ENCODE measurements around the gene PCDH1. TPM values are rescaled to one million over a fixed set of nuclear protein-coding genes. Genes with fewer than 3 reads are reported as not detected.

Gene PCDH1
- total RNA-seq, 4 donors from 2014 or later = 85.1 to 172 (median 119) TPM

DNA sequence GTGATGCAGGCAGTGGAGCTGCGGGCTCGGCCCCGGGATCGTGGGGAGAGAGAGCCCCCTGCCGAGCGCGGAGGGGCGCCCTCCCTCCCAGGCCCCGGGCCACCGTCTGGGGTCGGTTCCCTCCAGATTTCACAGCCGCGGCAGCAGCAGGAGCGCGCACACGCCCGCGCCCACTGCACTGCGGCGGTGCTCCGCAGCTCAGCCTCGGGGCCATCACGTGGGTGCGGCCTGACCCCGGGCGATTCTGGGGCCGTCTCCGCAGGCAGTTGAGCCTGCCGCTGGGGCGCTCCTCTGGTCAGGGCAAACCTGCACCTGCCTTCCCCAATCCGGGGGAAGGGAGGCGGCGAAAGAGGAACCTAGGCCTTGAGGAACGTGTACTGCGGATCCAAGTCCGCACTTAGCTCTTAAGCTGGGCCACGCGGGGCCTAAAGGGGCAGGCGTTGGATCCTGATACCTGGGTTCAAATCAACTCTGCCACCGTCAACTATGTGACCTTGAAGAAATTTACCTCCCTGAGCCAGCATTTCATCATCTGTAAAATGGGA, 36.1 kb upstream of the PCDH1 start:
- WGBS, 2 donors = 17 to 47% methylated on average over 13 to 40 of the region's 40 CpGs
- peak in 1 of 2 donors; percentile 89 for DNase-seq (ENCODE audit: low spot score in 2 of 2)
- no peak overlapping the region for H3K4me3 ChIP-seq (ENCODE audit: low read depth, poor library complexity, severe bottlenecking)
- intact Hi-C loops (cut with DNase I; ENCODE audit: low total_unique reads) = no loop called here
- TF ChIP-seq POLR2A (IDR thresholded peaks at IDR 0.05) = no peak
- TF ChIP-seq, protein P1, sequence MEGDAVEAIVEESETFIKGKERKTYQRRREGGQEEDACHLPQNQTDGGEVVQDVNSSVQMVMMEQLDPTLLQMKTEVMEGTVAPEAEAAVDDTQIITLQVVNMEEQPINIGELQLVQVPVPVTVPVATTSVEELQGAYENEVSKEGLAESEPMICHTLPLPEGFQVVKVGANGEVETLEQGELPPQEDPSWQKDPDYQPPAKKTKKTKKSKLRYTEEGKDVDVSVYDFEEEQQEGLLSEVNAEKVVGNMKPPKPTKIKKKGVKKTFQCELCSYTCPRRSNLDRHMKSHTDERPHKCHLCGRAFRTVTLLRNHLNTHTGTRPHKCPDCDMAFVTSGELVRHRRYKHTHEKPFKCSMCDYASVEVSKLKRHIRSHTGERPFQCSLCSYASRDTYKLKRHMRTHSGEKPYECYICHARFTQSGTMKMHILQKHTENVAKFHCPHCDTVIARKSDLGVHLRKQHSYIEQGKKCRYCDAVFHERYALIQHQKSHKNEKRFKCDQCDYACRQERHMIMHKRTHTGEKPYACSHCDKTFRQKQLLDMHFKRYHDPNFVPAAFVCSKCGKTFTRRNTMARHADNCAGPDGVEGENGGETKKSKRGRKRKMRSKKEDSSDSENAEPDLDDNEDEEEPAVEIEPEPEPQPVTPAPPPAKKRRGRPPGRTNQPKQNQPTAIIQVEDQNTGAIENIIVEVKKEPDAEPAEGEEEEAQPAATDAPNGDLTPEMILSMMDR (IDR thresholded peaks at IDR 0.05) = no peak

DNA sequence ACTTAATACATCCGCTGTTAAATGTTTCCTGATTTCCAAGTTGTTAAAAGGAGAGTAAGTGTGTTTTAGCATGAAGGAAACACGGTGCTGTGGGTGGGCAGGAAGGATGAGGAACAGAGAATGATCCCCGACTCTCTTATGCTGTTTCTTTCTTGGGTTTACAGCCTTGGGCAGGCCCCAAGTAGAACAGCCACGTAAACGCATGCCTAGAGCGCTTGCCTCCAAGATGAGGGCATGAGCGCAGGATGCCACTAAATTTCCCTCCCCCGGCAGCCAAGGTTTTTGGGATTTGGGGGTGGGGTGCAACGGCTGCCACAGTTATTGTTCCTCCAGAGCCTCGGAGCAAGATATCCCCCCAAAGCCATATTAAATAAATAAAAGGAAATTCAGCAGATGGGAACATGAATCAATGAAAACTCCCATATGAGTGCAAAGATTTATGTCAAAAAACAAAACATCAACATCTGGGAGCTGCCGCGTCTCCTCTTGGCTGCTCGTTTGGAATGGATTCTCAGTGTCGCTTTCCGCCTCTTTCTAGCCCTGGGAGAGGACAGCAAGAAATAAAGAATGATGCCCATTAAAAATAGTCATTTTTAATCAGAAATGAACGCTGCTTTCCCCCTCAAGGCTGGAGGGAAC, 35.5 kb upstream of the PCDH1 start:
- WGBS, 2 donors = 16 to 18% methylated on average over 16 of the region's 16 CpGs
- intact Hi-C loops (cut with DNase I; ENCODE audit: low total_unique reads) = no loop called here
- DNase-seq (ENCODE audit: low spot score in 2 of 2) = peak in 1 of 2 donors; percentile 78
- no peak overlapping the region for H3K4me3 ChIP-seq (ENCODE audit: low read depth, poor library complexity, severe bottlenecking)
- TF ChIP-seq, protein P1 (IDR thresholded peaks at IDR 0.05) = no peak

DNA sequence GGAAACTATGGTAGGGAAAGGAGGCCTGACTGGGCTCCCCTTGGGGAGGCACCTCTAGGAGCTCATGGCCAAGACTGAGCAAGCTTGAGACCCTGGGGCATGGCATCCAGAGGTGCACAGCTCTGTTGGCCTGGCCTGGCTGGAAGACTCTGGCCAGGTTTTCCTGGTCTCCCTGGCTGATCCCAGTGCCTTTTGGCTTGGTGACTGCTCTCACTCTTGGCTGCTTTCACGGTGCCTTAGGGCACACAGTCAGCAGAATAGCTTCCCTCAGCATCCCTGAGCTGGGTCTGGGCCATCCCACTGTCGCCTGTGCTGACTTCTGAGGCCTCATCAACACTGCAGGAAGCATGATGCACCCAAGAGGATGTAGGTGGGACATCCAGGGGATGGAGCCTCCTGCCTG, 32.1 kb upstream of the PCDH1 start:
- 15 to 64% methylated on average over 2 of the region's 2 CpGs for WGBS, 2 donors

DNA sequence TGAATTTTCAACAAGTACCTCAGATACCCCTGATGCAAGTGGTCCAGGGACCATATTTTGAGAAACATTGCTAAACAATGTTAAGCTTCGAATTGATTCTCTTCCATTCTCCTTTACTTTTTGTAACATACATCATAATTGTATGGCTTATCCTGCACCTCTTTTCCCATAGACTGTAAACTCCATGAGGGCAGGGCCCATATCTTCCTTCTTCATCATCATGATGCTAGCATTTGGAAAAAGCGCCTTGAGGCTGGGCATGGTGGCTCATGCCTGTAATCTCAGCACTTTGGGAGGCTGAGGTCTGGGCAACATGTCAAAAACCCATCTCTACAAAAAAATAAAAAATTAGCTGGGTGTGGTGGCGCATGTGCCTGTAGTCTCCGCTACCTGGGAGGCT, 31.0 kb upstream of the PCDH1 start:
- DNase-seq (ENCODE audit: low spot score in 2 of 2) = peak in 1 of 2 donors; percentile 18
- 72 to 74% methylated on average over 4 of the region's 4 CpGs for WGBS, 2 donors
- TF ChIP-seq POLR2A (IDR thresholded peaks at IDR 0.05) = no peak
- TF ChIP-seq, protein P1 (IDR thresholded peaks at IDR 0.05) = no peak
- no peak overlapping the region for H3K4me3 ChIP-seq (ENCODE audit: low read depth, poor library complexity, severe bottlenecking)
- intact Hi-C loops (cut with DNase I; ENCODE audit: low total_unique reads) = no loop called here

More for the DNA sequence above, 32.1 kb upstream of the PCDH1 start:
- H3K4me3 ChIP-seq (ENCODE audit: low read depth, poor library complexity, severe bottlenecking) = no peak overlapping the region
- TF ChIP-seq, protein P1 (IDR thresholded peaks at IDR 0.05) = no peak
- no peak for TF ChIP-seq POLR2A (IDR thresholded peaks at IDR 0.05)
- intact Hi-C loops (cut with DNase I; ENCODE audit: low total_unique reads) = no loop called here
- DNase-seq (ENCODE audit: low spot score in 2 of 2) = peak in 1 of 2 donors; percentile 83

DNA sequence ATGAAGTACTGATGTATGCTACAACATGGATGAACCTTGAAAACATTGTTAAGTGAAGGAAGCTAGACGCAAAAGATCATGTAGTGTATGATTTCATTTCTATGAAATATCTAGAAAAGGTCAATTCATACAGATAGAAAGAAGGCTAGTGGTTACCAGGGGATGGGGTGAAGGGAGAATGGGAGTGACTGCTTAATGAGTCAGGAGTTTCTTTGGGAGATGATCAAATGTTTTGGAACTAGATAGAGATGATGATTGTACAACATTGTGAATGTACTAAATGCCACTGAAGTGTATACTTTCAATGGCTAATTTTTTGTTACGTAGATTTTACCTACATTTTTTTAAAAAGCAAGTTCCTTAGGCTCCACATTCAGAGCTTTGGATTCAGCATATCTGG, 30.6 kb upstream of the PCDH1 start:
- no peak for DNase-seq (ENCODE audit: low spot score in 2 of 2)
- intact Hi-C loops (cut with DNase I; ENCODE audit: low total_unique reads) = no loop called here
- 91 to 92% methylated on average over 2 of the region's 2 CpGs for WGBS, 2 donors
- no peak overlapping the region for H3K4me3 ChIP-seq (ENCODE audit: low read depth, poor library complexity, severe bottlenecking)
- TF ChIP-seq POLR2A (IDR thresholded peaks at IDR 0.05) = no peak
- TF ChIP-seq, protein P1 (IDR thresholded peaks at IDR 0.05) = no peak

DNA sequence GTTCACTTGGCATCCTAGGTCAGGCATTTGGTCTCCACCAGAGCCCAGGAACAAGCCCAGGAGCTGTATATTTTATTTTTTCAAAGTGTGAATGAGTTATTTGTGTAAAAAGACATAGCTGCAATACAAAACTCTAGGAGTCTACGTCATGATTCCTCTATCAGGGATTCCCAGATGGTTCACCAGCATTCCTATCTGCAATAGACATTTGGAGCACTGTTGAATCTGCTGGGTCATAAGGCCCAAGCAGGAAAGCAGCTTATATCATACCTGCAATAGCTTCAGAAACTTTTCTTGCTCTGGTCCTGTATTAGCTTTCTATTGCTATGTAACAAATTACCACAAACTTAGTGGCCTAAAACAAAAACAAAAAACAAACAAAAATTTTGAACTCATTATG, 28.8 kb upstream of the PCDH1 start:
- no peak for TF ChIP-seq POLR2A (IDR thresholded peaks at IDR 0.05)
- TF ChIP-seq, protein P1 (IDR thresholded peaks at IDR 0.05) = no peak
- intact Hi-C loops (cut with DNase I; ENCODE audit: low total_unique reads) = no loop called here
- 0% methylated on average over 1 of the region's 1 CpG for WGBS, 2 donors
- no peak overlapping the region for H3K4me3 ChIP-seq (ENCODE audit: low read depth, poor library complexity, severe bottlenecking)
- DNase-seq (ENCODE audit: low spot score in 2 of 2) = no peak

Data from lower leg skin (tissue), 4 donors.